Osteoblast (primary cell): ENCODE measurements around the gene LIAS. TPM values are rescaled to one million over a fixed set of nuclear protein-coding genes. Genes with fewer than 3 reads are reported as not detected.

Source experiments
- DNase-seq: peaks from one replicate; pipeline ENCODE4 v3.0.0; 2011; ENCODE audit warnings: low spot score, mixed read lengths; ENCODE audit not compliant: insufficient read length; ENCODE audit errors: missing footprints
- H2AFZ ChIP-seq: 2 replicates; pipeline ENCODE4 v1.6.0; 2011; ENCODE audit warnings: mild to moderate bottlenecking, low read length
- H3K27ac ChIP-seq: 2 replicates; pipeline ENCODE4 v1.5.1; 2011; ENCODE audit warnings: mild to moderate bottlenecking, low read depth, low read length, moderate library complexity
- H3K27me3 ChIP-seq: 2 replicates; pipeline ENCODE4 v1.6.0; 2012; ENCODE audit warnings: mild to moderate bottlenecking, control low read depth, inconsistent platforms, low read length, moderate library complexity; ENCODE audit not compliant: insufficient read depth
- H3K36me3 ChIP-seq: 2 replicates; pipeline ENCODE4 v1.5.1; 2011; ENCODE audit warnings: mild to moderate bottlenecking, low read length, control low read depth, moderate library complexity; ENCODE audit not compliant: insufficient read depth
- H3K4me1 ChIP-seq: 2 replicates; pipeline ENCODE4 v1.5.1; 2011; ENCODE audit warnings: mild to moderate bottlenecking, low read length, control low read depth, moderate library complexity; ENCODE audit not compliant: insufficient read depth
- H3K4me2 ChIP-seq: 2 replicates; pipeline ENCODE4 v1.6.0; 2011; ENCODE audit warnings: mild to moderate bottlenecking, low read length; ENCODE audit not compliant: insufficient read depth
- H3K4me3 ChIP-seq: fragments of 200-600 bp; sonication (generic); 3 replicates; pipeline ENCODE4 v1.5.1; 2012; ENCODE audit warnings: mild to moderate bottlenecking, low read length, inconsistent platforms; ENCODE audit not compliant: insufficient read depth
- H3K79me2 ChIP-seq: 2 replicates; pipeline ENCODE4 v1.6.0; 2012; ENCODE audit warnings: mild to moderate bottlenecking, low read length, control low read depth, inconsistent platforms; ENCODE audit not compliant: insufficient read depth
- H3K9me3 ChIP-seq: 2 replicates; pipeline ENCODE4 v1.5.1; 2011; ENCODE audit warnings: low read depth, low read length, control low read depth
- H4K20me1 ChIP-seq: 2 replicates; pipeline ENCODE4 v1.6.0; 2012; ENCODE audit warnings: mild to moderate bottlenecking, low read length, control low read depth; ENCODE audit not compliant: insufficient read depth
- CTCF ChIP-seq: IDR thresholded peaks from 2 replicates; pipeline ENCODE4 v1.5.1; 2011; ENCODE audit warnings: mild to moderate bottlenecking, low read depth, low read length, moderate library complexity; ENCODE audit errors: extremely low read depth
- total RNA-seq: library from RNA; depleted of rRNA; stranded (reverse); fragments of >200 nt; gene quantifications from 2 replicates; pipeline ENCODE4 v1.2.3, GENCODE V29; 2012

The LIAS gene
- total RNA-seq, 1 donor, result 8.7 TPM

DNA sequence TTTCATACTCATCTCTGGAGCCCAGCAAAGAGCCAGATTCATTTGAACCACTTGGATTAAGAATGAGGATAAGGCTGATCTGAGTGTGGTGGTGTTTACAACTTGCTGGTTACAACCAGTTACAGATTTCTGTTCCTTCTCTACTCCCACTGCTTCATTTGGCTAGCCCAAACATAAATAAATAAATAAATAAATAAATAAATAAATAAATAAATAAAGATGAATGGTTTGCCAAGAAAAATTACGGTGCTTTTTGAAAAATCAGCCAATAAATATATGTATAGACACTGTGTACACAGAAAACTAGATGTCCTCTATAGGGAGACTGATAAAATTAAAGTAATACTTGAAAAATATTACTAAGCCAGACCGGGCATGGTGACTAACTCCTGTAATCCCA, 17.3 kb upstream of the LIAS start:
- Histone ChIP-seq H3K27ac (no peak overlapping the region), H4K20me1 (no peaks in the 10 kb centered on the region), H3K9me3 (no peaks in the 10 kb centered on the region), H2AFZ (no peak overlapping the region), H3K27me3 (peaks cover 17% of the 10 kb centered on the region), H3K36me3 (no peaks in the 10 kb centered on the region), H3K4me1 (no peaks in the 10 kb centered on the region), H3K79me2 (no peaks in the 10 kb centered on the region), H3K4me2 (no peak overlapping the region), H3K4me3 (no peak overlapping the region)
- DNase-seq, result no peak
- TF ChIP-seq CTCF, result no peak

DNA sequence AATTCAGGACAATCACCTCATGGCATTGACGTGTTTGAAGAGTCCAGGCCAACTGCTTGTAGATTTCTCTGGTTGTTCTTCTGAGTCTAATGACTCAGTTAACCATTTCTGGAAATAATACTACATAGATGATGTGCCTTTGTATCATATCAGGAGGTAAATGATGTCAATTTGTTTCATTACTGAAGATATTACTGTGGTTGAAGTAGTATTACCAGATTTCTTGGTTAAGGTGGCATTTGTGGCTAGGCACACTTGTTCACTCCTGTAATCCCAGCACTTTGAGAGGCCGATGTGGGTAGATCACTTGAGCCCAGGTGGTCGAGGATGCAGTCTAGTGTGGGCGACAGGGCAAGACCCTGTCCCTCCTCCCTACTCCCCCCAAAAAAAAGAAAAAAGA, 15.9 kb upstream of the LIAS start:
- DNase-seq, result no peak
- H3K27me3 ChIP-seq, result peaks cover 14% of the 10 kb centered on the region
- H4K20me1 ChIP-seq, result no peaks in the 10 kb centered on the region
- no peak overlapping the region for H3K4me3 ChIP-seq
- H3K9me3 ChIP-seq, result no peaks in the 10 kb centered on the region
- H3K79me2 ChIP-seq, result no peaks in the 10 kb centered on the region
- no peak overlapping the region for H2AFZ ChIP-seq
- TF ChIP-seq CTCF, result no peak
- H3K4me1 ChIP-seq, result peaks cover 5% of the 10 kb centered on the region
- no peaks in the 10 kb centered on the region for H3K36me3 ChIP-seq
- no peak overlapping the region for H3K4me2 ChIP-seq
- no peak overlapping the region for H3K27ac ChIP-seq

DNA sequence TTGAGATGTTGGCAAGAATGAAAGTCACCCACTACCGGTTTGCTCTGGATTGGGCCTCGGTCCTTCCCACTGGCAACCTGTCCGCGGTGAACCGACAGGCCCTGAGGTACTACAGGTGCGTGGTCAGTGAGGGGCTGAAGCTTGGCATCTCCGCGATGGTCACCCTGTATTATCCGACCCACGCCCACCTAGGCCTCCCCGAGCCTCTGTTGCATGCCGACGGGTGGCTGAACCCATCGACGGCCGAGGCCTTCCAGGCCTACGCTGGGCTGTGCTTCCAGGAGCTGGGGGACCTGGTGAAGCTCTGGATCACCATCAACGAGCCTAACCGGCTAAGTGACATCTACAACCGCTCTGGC, 12.4 kb upstream of the LIAS start:
- H3K79me2 ChIP-seq, result no peaks in the 10 kb centered on the region
- H3K4me2 ChIP-seq, result peak overlapping the region; percentile 84
- peaks cover 16% of the 10 kb centered on the region for H3K36me3 ChIP-seq
- peak overlapping the region; percentile 64 for H3K4me3 ChIP-seq
- peaks cover 5% of the 10 kb centered on the region for H3K4me1 ChIP-seq
- H3K27ac ChIP-seq, result no peak overlapping the region
- no peak for TF ChIP-seq CTCF
- H4K20me1 ChIP-seq, result no peaks in the 10 kb centered on the region
- no peaks in the 10 kb centered on the region for H3K9me3 ChIP-seq
- DNase-seq, result no peak
- H2AFZ ChIP-seq, result peak overlapping the region; percentile 56
- H3K27me3 ChIP-seq, result peaks cover under 1% of the 10 kb centered on the region

DNA sequence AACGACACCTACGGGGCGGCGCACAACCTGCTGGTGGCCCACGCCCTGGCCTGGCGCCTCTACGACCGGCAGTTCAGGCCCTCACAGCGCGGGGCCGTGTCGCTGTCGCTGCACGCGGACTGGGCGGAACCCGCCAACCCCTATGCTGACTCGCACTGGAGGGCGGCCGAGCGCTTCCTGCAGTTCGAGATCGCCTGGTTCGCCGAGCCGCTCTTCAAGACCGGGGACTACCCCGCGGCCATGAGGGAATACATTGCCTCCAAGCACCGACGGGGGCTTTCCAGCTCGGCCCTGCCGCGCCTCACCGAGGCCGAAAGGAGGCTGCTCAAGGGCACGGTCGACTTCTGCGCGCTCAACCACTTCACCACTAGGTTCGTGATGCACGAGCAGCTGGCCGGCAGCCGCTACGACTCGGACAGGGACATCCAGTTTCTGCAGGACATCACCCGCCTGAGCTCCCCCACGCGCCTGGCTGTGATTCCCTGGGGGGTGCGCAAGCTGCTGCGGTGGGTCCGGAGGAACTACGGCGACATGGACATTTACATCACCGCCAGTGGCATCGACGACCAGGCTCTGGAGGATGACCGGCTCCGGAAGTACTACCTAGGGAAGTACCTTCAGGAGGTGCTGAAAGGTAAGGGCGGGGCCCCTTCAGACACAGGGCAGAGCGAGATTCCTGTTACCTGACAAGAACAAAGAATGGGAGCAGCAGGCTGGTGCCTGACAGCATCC, 11.8 kb upstream of the LIAS start:
- TF ChIP-seq CTCF, result peak; percentile 25
- H4K20me1 ChIP-seq, result peaks cover under 1% of the 10 kb centered on the region
- peak; percentile 92 for DNase-seq

More for the DNA sequence above, 11.8 kb upstream of the LIAS start:
- Histone ChIP-seq H3K36me3 (peaks cover 21% of the 10 kb centered on the region), H3K9me3 (no peaks in the 10 kb centered on the region), H3K79me2 (no peaks in the 10 kb centered on the region), H3K4me3 (peak overlapping the region; percentile 64), H3K27ac (no peak overlapping the region), H3K4me1 (peaks cover 5% of the 10 kb centered on the region), H3K4me2 (peak overlapping the region; percentile 84), H3K27me3 (no peaks in the 10 kb centered on the region), H2AFZ (peak overlapping the region; percentile 56)
